ENCODE results near the gene GPHN. TPM values are rescaled to one million over a fixed set of nuclear protein-coding genes. Genes with fewer than 3 reads are reported as not detected.

Gene GPHN
- total RNA-seq, 1 experiment from 2014 or later: 18.1 TPM

DNA sequence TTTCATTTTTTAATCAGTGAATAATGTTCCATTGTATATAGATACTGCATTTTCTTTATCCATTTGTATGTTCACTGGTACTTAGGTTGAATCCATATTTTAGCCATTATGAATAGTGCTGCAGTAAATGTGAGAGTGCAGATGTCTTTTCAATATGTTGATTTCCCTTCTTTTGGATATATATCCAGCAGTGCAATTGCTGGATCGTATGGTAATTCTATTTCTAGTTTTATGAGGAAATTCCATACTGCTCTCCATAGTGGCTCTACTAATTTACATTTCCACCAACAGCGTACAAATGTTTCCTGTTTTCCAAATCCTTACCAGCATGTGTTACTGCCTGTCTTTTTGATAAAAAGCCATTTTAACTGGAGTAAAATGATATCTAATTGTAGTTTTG, 392.8 kb downstream of the GPHN start:
- Mint-ChIP-seq H3K36me3 (peaks cover 11% of the 10 kb centered on the region), H3K4me1 (no peaks in the 10 kb centered on the region), H3K9me3 (peaks cover 31% of the 10 kb centered on the region), H3K4me3 (no peak overlapping the region), H3K27me3 (ENCODE audit: low read depth) (no peaks in the 10 kb centered on the region), H3K27ac (no peak overlapping the region)
- ChIA-PET CTCF (no interaction called here), POLR2A (no interaction called here)
- TF ChIP-seq, protein P1, sequence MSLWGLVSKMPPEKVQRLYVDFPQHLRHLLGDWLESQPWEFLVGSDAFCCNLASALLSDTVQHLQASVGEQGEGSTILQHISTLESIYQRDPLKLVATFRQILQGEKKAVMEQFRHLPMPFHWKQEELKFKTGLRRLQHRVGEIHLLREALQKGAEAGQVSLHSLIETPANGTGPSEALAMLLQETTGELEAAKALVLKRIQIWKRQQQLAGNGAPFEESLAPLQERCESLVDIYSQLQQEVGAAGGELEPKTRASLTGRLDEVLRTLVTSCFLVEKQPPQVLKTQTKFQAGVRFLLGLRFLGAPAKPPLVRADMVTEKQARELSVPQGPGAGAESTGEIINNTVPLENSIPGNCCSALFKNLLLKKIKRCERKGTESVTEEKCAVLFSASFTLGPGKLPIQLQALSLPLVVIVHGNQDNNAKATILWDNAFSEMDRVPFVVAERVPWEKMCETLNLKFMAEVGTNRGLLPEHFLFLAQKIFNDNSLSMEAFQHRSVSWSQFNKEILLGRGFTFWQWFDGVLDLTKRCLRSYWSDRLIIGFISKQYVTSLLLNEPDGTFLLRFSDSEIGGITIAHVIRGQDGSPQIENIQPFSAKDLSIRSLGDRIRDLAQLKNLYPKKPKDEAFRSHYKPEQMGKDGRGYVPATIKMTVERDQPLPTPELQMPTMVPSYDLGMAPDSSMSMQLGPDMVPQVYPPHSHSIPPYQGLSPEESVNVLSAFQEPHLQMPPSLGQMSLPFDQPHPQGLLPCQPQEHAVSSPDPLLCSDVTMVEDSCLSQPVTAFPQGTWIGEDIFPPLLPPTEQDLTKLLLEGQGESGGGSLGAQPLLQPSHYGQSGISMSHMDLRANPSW (CRISPR knock-in tag; conservative IDR thresholded peaks at IDR 0.05; ENCODE audit: low read depth): no peak
- TF ChIP-seq, protein P2, sequence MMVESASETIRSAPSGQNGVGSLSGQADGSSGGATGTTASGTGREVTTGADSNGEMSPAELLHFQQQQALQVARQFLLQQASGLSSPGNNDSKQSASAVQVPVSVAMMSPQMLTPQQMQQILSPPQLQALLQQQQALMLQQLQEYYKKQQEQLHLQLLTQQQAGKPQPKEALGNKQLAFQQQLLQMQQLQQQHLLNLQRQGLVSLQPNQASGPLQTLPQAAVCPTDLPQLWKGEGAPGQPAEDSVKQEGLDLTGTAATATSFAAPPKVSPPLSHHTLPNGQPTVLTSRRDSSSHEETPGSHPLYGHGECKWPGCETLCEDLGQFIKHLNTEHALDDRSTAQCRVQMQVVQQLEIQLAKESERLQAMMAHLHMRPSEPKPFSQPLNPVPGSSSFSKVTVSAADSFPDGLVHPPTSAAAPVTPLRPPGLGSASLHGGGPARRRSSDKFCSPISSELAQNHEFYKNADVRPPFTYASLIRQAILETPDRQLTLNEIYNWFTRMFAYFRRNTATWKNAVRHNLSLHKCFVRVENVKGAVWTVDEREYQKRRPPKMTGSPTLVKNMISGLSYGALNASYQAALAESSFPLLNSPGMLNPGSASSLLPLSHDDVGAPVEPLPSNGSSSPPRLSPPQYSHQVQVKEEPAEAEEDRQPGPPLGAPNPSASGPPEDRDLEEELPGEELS (CRISPR knock-in tag; IDR thresholded peaks at IDR 0.05): no peak
- TF ChIP-seq JUN (CRISPR knock-in tag; IDR thresholded peaks at IDR 0.05): no peak
- no peak for TF ChIP-seq SP1 (CRISPR knock-in tag; conservative IDR thresholded peaks at IDR 0.05)
- no peak for TF ChIP-seq TCF7 (CRISPR knock-in tag; IDR thresholded peaks at IDR 0.05; ENCODE audit: low read depth)
- ATAC-seq: no peak
- no peak for DNase-seq (ENCODE audit: low spot score)

DNA sequence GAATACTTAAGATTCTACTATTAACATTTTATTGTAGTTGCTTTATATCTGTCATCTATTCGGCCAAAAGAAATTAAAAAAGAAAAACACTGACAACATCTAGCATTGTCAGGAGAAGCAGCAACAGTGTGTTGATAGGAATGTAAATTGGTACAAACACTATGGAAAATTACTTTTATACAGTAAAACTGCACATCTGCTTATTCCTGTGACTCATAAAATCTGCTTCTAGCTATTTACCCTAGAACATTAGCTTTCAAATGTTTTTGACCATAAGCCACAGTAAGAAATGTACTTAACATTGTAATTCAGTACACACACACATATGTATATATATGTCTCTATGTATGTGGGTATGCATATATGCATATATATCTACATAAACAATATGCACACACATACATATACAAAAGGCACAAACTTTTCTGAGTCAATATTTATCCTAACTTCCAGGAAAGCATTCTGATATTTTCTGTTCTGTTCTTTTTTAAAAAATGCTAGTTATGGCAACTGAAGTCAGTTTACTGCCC, 402.4 kb downstream of the GPHN start:
- Mint-ChIP-seq H3K36me3 (no peaks in the 10 kb centered on the region; the same call in 1 of the 2 replicates), H3K4me1 (no peaks in the 10 kb centered on the region), H3K27me3 (ENCODE audit: low read depth) (no peaks in the 10 kb centered on the region), H3K4me3 (no peak overlapping the region), H3K9me3 (peaks cover 7% of the 10 kb centered on the region), H3K27ac (no peak overlapping the region)
- DNase-seq (ENCODE audit: low spot score): no peak
- no peak for ATAC-seq
- POLR2A ChIA-PET: no interaction called here
- CTCF ChIA-PET: no interaction called here
- TF ChIP-seq, protein P3, sequence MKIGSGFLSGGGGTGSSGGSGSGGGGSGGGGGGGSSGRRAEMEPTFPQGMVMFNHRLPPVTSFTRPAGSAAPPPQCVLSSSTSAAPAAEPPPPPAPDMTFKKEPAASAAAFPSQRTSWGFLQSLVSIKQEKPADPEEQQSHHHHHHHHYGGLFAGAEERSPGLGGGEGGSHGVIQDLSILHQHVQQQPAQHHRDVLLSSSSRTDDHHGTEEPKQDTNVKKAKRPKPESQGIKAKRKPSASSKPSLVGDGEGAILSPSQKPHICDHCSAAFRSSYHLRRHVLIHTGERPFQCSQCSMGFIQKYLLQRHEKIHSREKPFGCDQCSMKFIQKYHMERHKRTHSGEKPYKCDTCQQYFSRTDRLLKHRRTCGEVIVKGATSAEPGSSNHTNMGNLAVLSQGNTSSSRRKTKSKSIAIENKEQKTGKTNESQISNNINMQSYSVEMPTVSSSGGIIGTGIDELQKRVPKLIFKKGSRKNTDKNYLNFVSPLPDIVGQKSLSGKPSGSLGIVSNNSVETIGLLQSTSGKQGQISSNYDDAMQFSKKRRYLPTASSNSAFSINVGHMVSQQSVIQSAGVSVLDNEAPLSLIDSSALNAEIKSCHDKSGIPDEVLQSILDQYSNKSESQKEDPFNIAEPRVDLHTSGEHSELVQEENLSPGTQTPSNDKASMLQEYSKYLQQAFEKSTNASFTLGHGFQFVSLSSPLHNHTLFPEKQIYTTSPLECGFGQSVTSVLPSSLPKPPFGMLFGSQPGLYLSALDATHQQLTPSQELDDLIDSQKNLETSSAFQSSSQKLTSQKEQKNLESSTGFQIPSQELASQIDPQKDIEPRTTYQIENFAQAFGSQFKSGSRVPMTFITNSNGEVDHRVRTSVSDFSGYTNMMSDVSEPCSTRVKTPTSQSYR (CRISPR knock-in tag; IDR thresholded peaks at IDR 0.05): no peak
- TF ChIP-seq, protein P4, sequence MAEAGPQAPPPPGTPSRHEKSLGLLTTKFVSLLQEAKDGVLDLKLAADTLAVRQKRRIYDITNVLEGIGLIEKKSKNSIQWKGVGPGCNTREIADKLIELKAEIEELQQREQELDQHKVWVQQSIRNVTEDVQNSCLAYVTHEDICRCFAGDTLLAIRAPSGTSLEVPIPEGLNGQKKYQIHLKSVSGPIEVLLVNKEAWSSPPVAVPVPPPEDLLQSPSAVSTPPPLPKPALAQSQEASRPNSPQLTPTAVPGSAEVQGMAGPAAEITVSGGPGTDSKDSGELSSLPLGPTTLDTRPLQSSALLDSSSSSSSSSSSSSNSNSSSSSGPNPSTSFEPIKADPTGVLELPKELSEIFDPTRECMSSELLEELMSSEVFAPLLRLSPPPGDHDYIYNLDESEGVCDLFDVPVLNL (CRISPR knock-in tag; IDR thresholded peaks at IDR 0.05; ENCODE audit: borderline replicate concordance, low read depth): no peak
- TF ChIP-seq, protein P1 (CRISPR knock-in tag; conservative IDR thresholded peaks at IDR 0.05; ENCODE audit: low read depth): no peak
- no peak for TF ChIP-seq NR3C1 (CRISPR knock-in tag; conservative IDR thresholded peaks at IDR 0.05; ENCODE audit: low read depth)
- TF ChIP-seq EMX1 (CRISPR knock-in tag; IDR thresholded peaks at IDR 0.05): no peak
- TF ChIP-seq, protein P5, sequence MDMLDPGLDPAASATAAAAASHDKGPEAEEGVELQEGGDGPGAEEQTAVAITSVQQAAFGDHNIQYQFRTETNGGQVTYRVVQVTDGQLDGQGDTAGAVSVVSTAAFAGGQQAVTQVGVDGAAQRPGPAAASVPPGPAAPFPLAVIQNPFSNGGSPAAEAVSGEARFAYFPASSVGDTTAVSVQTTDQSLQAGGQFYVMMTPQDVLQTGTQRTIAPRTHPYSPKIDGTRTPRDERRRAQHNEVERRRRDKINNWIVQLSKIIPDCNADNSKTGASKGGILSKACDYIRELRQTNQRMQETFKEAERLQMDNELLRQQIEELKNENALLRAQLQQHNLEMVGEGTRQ (CRISPR knock-in tag; IDR thresholded peaks at IDR 0.05): no peak
- no peak for TF ChIP-seq TP53 (CRISPR knock-in tag; IDR thresholded peaks at IDR 0.05)
- no peak for TF ChIP-seq SOX15 (CRISPR knock-in tag; IDR thresholded peaks at IDR 0.05)
- TF ChIP-seq, protein P6, sequence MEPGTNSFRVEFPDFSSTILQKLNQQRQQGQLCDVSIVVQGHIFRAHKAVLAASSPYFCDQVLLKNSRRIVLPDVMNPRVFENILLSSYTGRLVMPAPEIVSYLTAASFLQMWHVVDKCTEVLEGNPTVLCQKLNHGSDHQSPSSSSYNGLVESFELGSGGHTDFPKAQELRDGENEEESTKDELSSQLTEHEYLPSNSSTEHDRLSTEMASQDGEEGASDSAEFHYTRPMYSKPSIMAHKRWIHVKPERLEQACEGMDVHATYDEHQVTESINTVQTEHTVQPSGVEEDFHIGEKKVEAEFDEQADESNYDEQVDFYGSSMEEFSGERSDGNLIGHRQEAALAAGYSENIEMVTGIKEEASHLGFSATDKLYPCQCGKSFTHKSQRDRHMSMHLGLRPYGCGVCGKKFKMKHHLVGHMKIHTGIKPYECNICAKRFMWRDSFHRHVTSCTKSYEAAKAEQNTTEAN (CRISPR knock-in tag; IDR thresholded peaks at IDR 0.05): no peak
- TF ChIP-seq, protein P2 (CRISPR knock-in tag; IDR thresholded peaks at IDR 0.05): no peak
- TF ChIP-seq ZNF232 (CRISPR knock-in tag; IDR thresholded peaks at IDR 0.05): no peak
- no peak for TF ChIP-seq KAT7 (CRISPR knock-in tag; IDR thresholded peaks at IDR 0.05; ENCODE audit: borderline replicate concordance)
- TF ChIP-seq, protein P7, sequence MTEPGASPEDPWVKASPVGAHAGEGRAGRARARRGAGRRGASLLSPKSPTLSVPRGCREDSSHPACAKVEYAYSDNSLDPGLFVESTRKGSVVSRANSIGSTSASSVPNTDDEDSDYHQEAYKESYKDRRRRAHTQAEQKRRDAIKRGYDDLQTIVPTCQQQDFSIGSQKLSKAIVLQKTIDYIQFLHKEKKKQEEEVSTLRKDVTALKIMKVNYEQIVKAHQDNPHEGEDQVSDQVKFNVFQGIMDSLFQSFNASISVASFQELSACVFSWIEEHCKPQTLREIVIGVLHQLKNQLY (CRISPR knock-in tag; IDR thresholded peaks at IDR 0.05): no peak
